NCI-H2107 treated with DMSO at 0.1 percent for 48 hours (cell line): ENCODE results near the gene MAP3K10.
"Not testable (repeated sequence)": the region's sequence is repeated elsewhere in the genome, so short reads cannot be mapped to it uniquely, and the experiment has no call there.

ENCODE experiments used
- DNase-seq: peaks from one replicate; lab custom pipeline; 2025; ENCODE audit not compliant: unreplicated experiment; lab: John Stamatoyannopoulos, UW

Gene MAP3K10

GRCh38 chr19:40190891-40191835 is at the start of gene MAP3K10:
Gene MAP3K10, plus strand, starts transcription at chr19:40191426. Its CDS starts 606 bp downstream, at chr19:40192032.
- peak; percentile 9 for DNase-seq

- DNase-seq = no peak
Measured at GRCh38 chr19:40141551-40141950, 49.7 kb upstream of the MAP3K10 start.

DNA sequence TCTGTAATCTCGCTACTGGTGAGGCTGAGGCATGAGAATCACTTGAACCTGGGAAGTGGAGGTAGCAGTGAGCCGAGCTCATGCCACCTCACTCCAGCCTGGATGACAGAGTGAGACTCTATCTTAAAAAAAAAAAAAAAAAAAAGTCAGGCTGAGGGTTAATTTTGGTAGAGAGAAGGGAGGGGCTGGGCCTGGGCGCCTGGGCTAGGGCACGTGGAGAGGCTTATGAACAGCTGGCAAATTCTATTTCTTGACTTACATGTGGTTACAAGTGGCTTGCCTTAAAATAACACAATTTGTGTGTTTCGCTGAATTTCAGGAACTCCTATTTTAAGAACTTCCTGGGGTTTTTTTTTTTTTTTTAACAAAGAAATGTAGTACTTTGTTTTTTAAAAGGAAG is 47.6 kb upstream of the MAP3K10 start:
- DNase-seq = no peak

GRCh38 chr19:40144151-40144550 is 47.1 kb upstream of the MAP3K10 start:
- DNase-seq = no peak

GRCh38 chr19:40144947-40145748 is 46.1 kb upstream of the MAP3K10 start:
- DNase-seq = no peak

DNA sequence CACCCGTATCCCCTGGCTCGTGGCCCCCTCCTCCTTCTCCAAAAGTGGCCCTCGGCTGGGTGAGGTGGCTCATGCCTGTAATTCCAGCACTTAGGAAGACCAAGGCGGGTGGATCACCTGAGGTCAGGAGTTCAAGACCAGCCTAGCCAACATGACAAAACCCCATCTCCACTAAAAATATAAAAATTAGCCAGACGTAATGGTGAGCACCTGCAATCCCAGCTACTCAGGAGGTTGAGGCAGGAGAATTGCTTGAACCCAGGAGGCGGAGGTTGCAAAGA is 45.5 kb upstream of the MAP3K10 start:
- DNase-seq = not testable (repeated sequence)

DNA sequence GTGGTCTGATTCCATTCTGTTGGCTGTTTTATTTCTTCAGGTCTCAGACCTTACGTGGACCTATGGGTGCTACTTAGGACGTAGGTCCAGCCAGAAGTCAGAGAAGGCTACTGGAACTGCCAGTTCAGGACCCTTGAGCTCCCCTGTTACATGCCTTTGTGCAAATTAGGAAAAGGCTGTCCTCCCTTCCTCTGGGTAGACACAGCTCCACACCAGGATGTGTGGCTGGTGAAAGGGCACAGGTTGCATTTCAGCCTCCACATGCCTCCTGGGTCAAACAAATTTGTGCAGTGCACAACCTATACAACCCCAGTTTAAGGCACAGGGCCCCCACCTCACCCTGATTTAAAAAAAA is 43.9 kb upstream of the MAP3K10 start:
- no peak for DNase-seq

DNA sequence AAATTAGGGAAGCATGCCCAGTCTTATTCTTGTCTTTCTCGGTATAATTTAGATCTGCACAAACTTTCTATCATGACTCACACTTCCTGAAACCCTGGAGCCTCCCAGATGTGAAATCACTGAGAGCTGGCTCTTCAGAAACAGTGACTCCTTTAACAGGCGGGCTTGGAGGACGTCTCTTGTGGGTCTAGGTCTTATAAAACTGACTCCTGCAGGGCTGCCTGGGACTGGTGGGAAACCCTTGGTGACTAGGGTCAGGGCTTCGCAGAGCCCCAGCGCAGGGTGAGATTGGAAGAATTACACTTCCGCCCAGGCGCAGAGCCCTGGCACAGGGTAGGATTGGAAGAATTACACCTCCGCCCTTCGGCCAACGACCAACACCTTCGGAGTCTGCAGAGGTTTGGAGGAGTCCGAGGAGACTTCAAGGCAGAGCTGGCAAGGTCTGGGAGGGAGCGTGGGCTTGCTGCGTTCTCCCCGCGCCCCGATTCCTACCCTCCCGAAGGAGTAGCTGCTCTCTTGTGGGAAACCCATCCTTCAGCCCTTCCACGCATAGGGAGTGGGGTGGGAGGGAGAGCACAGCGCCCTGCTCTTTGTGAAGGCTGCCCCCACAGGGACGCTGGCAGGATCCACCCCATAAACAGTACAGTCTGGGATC is 43.4 kb upstream of the MAP3K10 start:
- DNase-seq = no peak

DNA sequence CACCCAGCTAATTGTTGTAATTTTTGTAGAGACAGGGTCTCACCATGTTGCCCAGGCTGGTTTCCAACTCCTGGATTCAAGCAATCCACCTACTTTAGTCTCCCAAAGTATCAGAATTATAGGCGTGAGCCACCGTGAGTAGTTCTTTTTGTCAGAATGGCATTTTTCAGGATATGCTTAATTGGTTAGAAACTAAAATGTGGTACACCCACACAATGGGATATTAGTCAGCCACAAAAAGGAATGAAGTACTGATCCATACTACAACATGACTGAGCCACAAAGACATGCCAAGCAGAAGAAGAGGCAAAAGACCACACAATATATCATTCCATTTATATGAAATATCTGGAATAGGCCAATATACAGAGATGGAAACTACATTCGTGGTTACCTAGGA is 41.7 kb upstream of the MAP3K10 start:
- no peak for DNase-seq

GRCh38 chr19:40150170-40150569 is 41.1 kb upstream of the MAP3K10 start:
- no peak for DNase-seq

DNA sequence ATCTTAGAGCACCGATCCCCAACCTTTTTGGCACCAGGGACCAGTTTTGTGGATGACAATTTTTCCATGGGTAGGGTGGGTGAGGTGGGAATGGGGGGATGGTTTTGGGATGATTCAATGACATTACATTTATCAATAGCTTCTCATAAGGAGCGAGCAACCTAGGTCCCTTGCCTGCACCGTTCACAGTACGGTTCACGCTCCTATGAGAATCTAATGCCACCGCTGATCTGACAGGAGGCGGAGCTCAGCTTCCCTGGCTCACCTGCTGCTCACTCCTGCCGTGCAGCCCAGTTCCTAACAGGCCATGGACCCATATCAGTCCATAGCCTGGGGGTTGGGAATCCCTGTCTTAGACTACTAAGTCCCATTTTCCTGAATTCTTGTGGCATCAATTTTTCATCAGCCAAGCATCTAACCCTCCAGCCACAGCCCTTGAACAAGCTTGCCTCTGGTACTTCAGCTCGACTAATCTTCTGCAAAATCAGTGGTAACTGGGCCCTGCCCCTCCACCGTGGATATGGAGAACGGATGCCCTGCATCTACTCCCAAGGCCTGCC is 37.0 kb upstream of the MAP3K10 start:
- no peak for DNase-seq

- DNase-seq = no peak
Measured at GRCh38 chr19:40155749-40156265, 35.4 kb upstream of the MAP3K10 start.

DNA sequence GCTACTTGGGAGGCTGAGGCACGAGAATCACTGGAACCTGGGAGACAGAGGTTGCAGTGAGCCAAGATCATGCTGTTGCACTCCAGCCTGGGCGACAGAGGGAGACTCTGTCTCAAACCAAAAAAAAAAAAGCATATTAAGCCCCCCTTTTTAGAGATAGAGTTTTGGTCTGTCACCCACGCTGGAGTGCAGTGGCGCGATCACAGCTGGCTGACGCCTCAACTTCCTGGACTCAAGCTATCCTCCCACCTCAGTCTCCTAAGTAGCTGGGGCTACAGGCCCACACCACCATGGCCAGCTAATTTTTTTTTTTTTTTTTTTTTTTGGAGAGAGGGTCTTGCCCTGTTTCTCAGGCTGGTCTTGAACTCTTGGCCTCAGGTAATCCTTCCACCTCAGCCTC is 34.2 kb upstream of the MAP3K10 start:
- DNase-seq = no peak

GRCh38 chr19:40159744-40160143 is 31.5 kb upstream of the MAP3K10 start:
- DNase-seq = no peak

GRCh38 chr19:40162104-40162503 is 29.1 kb upstream of the MAP3K10 start:
- no peak for DNase-seq

DNA sequence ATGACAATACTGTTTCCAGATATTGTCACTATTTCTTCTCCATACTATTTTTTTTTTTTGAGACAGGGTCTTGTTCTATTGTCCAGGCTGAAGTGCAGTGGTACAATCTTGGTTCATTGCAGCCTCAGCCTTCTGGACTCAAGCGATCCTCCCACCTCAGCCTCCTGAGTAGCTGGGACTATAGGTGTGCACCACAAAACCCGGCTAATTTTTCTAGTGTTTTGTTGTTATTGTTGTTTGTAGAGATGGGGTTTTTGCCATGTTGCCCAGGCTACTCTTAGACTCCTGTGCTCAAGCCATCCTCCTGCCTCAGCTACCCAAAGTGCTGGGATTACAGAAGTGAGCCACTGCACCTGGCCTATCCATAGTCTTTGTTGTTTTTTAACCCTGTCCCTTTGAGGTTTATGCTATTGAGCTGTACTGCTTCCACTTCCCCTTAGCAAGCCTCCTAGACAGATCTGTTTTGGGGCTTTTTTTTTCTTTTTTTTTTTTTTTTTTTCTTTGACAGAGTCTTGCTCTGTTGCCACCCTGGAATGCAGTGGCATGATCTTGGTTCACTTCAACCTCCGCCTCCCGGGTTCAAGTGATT is 27.6 kb upstream of the MAP3K10 start:
- no peak for DNase-seq

DNA sequence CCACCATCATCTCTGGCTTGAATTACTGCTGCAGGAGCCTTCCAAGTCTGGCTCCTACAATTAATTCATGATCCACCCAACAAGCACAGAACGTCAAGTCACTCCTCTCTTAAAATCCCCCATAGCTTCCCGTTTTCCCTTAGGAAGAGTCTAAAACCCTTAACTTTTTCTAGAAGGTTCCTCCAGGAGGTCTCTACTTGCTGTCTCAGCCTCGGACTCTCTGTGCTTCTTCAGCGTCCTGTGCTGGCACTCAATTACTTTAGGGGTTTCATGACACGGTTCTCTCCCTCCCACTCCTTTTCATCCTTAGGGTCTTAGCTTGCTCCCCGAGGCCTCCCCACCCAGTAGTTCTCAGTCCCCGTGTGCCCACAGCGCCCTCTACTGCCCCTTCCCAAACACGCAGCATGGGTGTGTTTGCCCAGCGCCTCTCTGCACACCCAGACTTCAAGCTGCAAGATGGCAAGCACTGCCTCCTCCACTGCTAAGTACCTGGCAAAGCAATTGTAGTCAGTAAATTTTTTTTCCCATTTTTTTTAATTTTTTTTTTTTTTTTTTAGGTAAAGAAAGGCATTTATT is 25.8 kb upstream of the MAP3K10 start:
- DNase-seq = no peak

DNA sequence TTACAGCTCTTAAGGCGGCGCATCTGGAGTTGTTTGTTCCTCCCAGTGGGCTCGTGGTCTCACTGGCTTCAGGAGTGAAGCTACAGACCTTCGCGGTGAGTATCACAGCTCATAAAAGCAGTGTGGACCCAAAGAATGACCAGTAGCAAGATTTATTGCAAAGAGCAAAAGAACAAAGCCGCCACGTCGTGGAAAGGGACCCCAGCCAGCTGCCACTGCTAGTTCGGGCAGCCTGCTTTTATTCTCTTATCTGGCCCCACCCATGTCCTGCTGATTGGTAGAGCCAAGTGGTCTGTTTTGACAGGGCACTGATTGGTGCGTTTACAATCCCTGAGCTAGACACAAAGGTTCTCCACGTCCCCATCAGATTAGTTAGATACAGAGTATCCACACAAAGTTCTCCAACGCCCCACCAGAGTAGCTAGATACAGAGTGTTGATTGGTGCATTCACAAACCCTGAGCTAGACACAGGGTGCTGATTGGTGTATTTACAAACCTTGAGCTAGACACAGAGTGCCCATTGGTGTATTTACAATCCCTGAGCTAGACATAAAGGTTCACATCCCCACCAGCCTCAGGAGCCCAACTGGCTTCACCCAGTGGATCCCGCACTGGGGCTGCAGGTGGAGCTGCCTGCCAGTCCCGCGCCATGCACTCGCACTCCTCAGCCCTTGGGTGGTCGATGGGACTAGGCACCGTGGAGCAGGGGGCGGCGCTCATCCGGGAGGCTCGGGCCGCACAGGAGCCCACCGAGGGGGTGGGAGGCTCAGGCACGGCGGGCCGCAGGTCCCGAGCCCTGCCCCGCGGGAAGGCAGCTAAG is 21.5 kb upstream of the MAP3K10 start:
- DNase-seq = not testable (repeated sequence)

DNA sequence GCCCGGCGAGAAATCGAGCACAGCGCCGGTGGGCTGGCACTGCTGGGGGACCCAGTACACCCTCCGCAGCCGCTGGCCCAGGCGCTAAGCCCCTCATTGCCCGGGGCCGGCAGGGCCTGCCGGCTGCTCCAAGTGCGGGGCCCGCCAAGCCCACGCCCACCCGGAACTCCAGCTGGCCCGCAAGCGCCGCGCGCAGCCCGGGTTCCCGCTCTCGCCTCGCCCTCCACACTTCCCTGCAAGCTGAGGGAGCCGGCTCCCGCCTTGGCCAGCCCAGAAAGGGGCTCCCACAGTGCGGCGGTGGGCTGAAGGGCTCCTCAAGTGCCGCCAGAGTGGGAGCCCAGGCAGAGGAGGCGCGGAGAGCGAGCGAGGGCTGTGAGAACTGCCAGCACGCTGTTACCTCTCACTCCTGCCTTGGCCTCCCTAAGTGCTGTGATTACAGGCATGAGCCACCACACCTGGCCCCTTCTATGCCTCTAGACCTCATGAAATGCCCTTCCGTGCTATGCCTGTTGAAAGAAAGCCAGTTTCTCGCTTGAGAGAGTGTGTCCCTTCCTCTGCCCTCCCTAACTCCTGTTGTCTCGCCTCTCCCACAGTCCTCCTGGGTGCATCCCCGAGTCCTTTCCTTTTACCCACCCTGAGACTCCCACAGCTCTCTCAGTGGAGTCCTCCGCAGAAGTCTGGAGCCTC is 20.8 kb upstream of the MAP3K10 start:
- not testable (repeated sequence) for DNase-seq
